ENCODE results near the gene GNAO1. TPM values are rescaled to one million over a fixed set of nuclear protein-coding genes. Genes with fewer than 3 reads are reported as not detected.

The GNAO1 gene
- total and polyA plus RNA-seq, 7 donors = 0.35 to 1.9 (median 0.60) TPM

GRCh38 chr16:56161658-56162057 is 29.6 kb upstream of the GNAO1 start:
- no peak for DNase-seq
- no peak for ATAC-seq
- Histone ChIP-seq H3K4me3 (no peak overlapping the region), H3K9me3 (no peaks in the 10 kb centered on the region), H3K27ac (no peak overlapping the region), H3K27me3 (ENCODE audit: insufficient read depth in 3 of 3, low read length in 2 of 3) (no peaks in the 10 kb centered on the region), H3K36me3 (ENCODE audit: insufficient read depth in 1 of 2, low read depth in 1 of 2) (no peaks in the 10 kb centered on the region), H3K4me1 (no peaks in the 10 kb centered on the region)
- 73 to 81% (median 79%) methylated on average over 4 of the region's 4 CpGs for WGBS, 3 donors
- intact Hi-C loops (cut with DNase I) = no loop called here
- TF ChIP-seq CTCF (IDR thresholded peaks at IDR 0.05) = no peak

- no peak for DNase-seq
- Histone ChIP-seq H3K27ac (no peak overlapping the region), H3K4me1 (no peaks in the 10 kb centered on the region), H3K27me3 (ENCODE audit: insufficient read depth in 3 of 3, low read length in 2 of 3) (no peaks in the 10 kb centered on the region), H3K4me3 (no peak overlapping the region), H3K36me3 (ENCODE audit: insufficient read depth in 1 of 2, low read depth in 1 of 2) (no peaks in the 10 kb centered on the region), H3K9me3 (no peaks in the 10 kb centered on the region)
- no peak for ATAC-seq
- TF ChIP-seq CTCF (IDR thresholded peaks at IDR 0.05) = no peak
- intact Hi-C loops (cut with DNase I) = no loop called here
- 33 to 55% (median 47%) methylated on average over 1 of the region's 1 CpG for WGBS, 3 donors
Measured at GRCh38 chr16:56163089-56163488, 28.2 kb upstream of the GNAO1 start.

- no peak overlapping the region for H3K27ac ChIP-seq
- H3K36me3 ChIP-seq (ENCODE audit: insufficient read depth in 1 of 2, low read depth in 1 of 2) = no peaks in the 10 kb centered on the region
- no peak for TF ChIP-seq CTCF (IDR thresholded peaks at IDR 0.05)
- ATAC-seq = no peak
- no peaks in the 10 kb centered on the region for H3K9me3 ChIP-seq
- no peaks in the 10 kb centered on the region for H3K4me1 ChIP-seq
- intact Hi-C loops (cut with DNase I) = no loop called here
- no peak for DNase-seq
- 89 to 92% (median 92%) methylated on average over 2 of the region's 2 CpGs for WGBS, 3 donors
- H3K27me3 ChIP-seq (ENCODE audit: insufficient read depth in 3 of 3, low read length in 2 of 3) = no peaks in the 10 kb centered on the region
- no peak overlapping the region for H3K4me3 ChIP-seq
Measured at GRCh38 chr16:56163938-56164337, 27.4 kb upstream of the GNAO1 start.

GRCh38 chr16:56164636-56165035 is 26.7 kb upstream of the GNAO1 start:
- H3K4me1 ChIP-seq = no peaks in the 10 kb centered on the region
- DNase-seq = no peak
- intact Hi-C loops (cut with DNase I) = no loop called here
- no peak for TF ChIP-seq CTCF (IDR thresholded peaks at IDR 0.05)
- no peaks in the 10 kb centered on the region for H3K9me3 ChIP-seq
- no peak overlapping the region for H3K27ac ChIP-seq
- H3K36me3 ChIP-seq (ENCODE audit: insufficient read depth in 1 of 2, low read depth in 1 of 2) = no peaks in the 10 kb centered on the region
- H3K4me3 ChIP-seq = no peak overlapping the region
- no peak for ATAC-seq
- no peaks in the 10 kb centered on the region for H3K27me3 ChIP-seq (ENCODE audit: insufficient read depth in 3 of 3, low read length in 2 of 3)

GRCh38 chr16:56174411-56174810 is 16.9 kb upstream of the GNAO1 start:
- H3K27ac ChIP-seq = no peak overlapping the region
- no peak for TF ChIP-seq CTCF (IDR thresholded peaks at IDR 0.05)
- no peaks in the 10 kb centered on the region for H3K27me3 ChIP-seq (ENCODE audit: insufficient read depth in 3 of 3, low read length in 2 of 3)
- H3K4me1 ChIP-seq = no peaks in the 10 kb centered on the region
- intact Hi-C loops (cut with DNase I) = no loop called here
- ATAC-seq (no peak), DNase-seq (no peak)
- H3K4me3 ChIP-seq = no peak overlapping the region
- no peaks in the 10 kb centered on the region for H3K36me3 ChIP-seq (ENCODE audit: insufficient read depth in 1 of 2, low read depth in 1 of 2)
- H3K9me3 ChIP-seq = peaks cover 8% of the 10 kb centered on the region

Measured in psoas muscle (tissue), 8 donors.